ENCODE measurements around the gene POGLUT3. TPM values are rescaled to one million over a fixed set of nuclear protein-coding genes. Genes with fewer than 3 reads are reported as not detected.

The POGLUT3 gene, protein sequence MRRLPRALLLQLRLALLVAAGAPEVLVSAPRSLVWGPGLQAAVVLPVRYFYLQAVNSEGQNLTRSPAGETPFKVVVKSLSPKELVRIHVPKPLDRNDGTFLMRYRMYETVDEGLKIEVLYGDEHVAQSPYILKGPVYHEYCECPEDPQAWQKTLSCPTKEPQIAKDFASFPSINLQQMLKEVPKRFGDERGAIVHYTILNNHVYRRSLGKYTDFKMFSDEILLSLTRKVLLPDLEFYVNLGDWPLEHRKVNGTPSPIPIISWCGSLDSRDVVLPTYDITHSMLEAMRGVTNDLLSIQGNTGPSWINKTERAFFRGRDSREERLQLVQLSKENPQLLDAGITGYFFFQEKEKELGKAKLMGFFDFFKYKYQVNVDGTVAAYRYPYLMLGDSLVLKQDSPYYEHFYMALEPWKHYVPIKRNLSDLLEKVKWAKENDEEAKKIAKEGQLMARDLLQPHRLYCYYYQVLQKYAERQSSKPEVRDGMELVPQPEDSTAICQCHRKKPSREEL
- total RNA-seq: 27.0 and 39.0 TPM in 2 replicates

DNA sequence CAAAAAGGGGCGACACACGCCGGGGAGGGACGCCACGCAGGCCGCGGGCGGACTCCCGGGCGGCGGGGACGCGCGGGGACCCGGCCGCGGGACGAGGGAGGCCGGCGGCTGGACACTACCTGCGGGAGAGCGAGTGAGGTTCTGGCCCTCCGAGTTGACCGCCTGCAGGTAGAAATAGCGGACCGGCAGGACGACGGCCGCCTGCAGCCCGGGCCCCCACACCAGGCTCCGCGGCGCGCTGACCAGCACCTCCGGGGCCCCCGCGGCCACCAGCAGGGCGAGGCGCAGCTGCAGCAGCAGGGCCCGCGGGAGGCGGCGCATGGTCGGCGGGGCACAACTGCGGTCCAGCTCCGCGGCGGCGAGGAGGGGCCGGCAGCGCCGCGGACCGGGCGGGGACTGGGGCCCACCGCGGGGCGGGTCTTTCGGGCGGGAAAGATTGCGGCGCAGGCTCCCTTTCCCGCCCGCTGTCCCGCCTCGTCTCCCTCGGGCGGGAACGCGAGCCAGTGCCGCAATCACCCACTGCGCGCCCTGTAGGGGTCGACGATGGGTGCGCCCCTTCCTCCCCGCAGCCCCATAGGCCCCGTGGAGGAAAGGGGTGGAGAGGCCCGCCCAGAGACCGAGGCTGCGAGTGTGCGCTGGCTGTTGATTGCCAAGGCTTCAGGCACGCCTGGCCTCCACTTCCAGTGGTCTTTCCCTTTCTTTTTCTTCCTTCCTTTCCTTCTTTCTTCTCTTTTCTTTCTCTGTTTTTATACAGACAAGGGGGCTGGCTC lies at the start of gene POGLUT3:
Gene POGLUT3, minus strand, starts transcription at position 339 of the 770 bp plus-strand sequence. Its CDS starts 18 bp downstream, at position 321.

DNA sequence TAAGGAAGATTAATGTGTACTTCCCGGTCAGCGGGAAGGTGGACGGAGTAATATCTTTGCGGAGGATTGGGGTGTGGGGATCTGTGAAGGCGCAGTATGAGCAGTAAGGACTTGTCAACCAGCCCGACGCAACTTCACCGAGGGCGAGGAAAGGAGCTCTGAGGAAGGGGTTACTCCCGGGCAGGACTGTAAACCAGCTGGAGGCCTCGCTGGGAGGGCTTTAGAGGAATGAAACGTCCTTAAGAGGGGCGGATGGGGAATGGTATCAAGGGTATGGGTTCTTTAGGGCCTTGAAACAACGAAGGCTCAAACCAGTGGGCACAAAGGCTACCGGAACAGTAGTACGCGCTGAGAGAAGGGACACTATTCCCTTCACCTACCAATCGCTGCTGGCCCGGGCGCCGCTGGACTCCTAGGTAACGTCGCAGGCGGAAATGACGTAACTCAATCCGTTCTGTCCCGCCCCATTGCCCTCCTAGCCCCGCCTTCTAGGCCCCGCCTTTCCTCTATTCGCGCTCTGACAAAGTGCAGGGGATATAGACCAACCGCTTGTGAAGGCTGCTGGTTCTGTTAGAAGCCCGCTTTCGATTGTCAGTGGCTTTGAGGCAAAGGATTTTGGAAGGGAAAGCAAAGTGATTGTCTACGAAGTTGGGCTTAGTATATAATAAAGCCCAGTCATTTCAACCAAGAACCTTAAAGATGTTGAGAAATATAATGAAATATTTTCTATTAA lies 30.9 kb downstream of the POGLUT3 start, which contains the start of gene C11orf65:
Gene C11orf65, minus strand, starts transcription at position 439 of the 733 bp plus-strand sequence. CDS start 5,970 bp downstream, outside the sequence.

Other genes with a start within 250 kb of the POGLUT3 start
- 1.1 and 1.5 TPM in 2 replicates for gene C11orf65, start 30.9 kb downstream of the POGLUT3 start, total RNA-seq
- gene EXPH5, start 95.4 kb upstream of the POGLUT3 start, total RNA-seq: 0.09 and 0.30 TPM in 2 replicates
- 18.1 and 30.3 TPM in 2 replicates for gene DDX10, start 166.7 kb upstream of the POGLUT3 start, total RNA-seq

Measured in smooth muscle cell of the umbilical artery (primary cell).